Measurements from ENCODE around the gene CROCC.

CROCC gene

DNA sequence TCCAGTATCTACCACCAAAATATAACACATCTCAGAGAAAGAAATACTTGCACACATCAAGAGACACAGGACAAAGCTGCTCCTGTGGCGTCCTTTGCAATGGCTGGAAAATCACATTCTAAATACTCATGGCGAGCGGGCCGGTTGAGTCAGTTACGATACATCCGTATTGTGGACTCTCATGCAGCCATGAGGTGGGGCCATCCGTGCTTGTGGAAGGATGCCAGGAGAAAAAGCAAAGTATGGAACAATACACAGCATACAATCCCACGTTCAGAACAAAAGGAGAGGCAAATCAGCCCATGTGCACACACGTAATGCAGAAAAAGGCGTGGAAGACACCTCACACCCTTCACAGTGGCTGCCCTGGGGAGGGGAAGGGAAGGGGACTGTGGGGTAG is 76.9 kb downstream of the CROCC start:
- in situ Hi-C loops (cut with MboI; ENCODE audit: low sequenced_read_pairs, unreplicated experiment) = no loop called here
- no peak for DNase-seq (ENCODE audit: low spot score)
- TF ChIP-seq, protein P1, sequence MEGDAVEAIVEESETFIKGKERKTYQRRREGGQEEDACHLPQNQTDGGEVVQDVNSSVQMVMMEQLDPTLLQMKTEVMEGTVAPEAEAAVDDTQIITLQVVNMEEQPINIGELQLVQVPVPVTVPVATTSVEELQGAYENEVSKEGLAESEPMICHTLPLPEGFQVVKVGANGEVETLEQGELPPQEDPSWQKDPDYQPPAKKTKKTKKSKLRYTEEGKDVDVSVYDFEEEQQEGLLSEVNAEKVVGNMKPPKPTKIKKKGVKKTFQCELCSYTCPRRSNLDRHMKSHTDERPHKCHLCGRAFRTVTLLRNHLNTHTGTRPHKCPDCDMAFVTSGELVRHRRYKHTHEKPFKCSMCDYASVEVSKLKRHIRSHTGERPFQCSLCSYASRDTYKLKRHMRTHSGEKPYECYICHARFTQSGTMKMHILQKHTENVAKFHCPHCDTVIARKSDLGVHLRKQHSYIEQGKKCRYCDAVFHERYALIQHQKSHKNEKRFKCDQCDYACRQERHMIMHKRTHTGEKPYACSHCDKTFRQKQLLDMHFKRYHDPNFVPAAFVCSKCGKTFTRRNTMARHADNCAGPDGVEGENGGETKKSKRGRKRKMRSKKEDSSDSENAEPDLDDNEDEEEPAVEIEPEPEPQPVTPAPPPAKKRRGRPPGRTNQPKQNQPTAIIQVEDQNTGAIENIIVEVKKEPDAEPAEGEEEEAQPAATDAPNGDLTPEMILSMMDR (IDR thresholded peaks at IDR 0.05; ENCODE audit: borderline replicate concordance, control extremely low read depth, extremely low read depth, insufficient read depth, missing control alignments) = no peak

GRCh38 chr1:16999863-17000262 is 78.1 kb downstream of the CROCC start:
- DNase-seq (ENCODE audit: low spot score) = no peak
- in situ Hi-C loops (cut with MboI; ENCODE audit: low sequenced_read_pairs, unreplicated experiment) = no loop called here
- TF ChIP-seq, protein P1 (IDR thresholded peaks at IDR 0.05; ENCODE audit: borderline replicate concordance, control extremely low read depth, extremely low read depth, insufficient read depth, missing control alignments) = no peak

DNA sequence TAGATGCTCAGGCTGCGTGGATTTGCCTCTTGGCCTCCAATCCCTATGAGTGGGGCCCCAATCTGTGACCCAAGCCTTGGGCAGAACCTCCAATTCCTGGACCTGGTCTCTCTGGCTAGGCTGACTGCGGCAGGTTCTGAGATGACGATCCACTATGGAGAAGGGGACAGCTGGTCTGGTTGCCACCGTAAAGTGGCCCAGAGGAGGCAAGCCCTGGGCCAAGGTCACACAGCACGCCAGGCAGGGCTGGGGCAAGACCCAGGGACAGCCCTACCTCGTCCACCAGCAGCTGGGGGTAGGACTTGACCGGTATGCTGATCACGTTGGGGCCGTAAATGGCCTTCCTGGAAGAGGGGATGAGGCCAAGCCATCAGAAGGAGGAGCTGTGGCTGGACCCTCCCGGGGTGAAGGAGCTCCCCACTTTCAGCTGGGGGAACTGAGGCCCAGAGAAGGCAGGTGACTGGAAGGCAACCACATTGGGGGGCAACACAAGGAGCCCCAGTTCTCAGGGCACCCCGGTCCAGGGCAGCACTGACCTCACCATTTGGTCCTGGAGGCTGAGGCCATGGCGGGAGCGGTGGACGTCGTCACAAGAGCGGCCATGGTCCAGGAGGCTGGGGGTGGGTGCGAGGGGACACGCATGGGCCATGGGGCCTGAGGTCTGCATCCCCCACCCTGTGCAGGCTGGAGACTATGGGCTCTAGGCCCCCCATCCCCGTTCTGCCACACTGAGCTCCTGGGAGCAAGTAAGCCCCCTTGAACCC is 80.2 kb downstream of the CROCC start:
- TF ChIP-seq, protein P1 (IDR thresholded peaks at IDR 0.05; ENCODE audit: borderline replicate concordance, control extremely low read depth, extremely low read depth, insufficient read depth, missing control alignments) = no peak
- no peak for DNase-seq (ENCODE audit: low spot score)
- in situ Hi-C loops (cut with MboI; ENCODE audit: low sequenced_read_pairs, unreplicated experiment) = no loop called here

- TF ChIP-seq, protein P1 (IDR thresholded peaks at IDR 0.05; ENCODE audit: borderline replicate concordance, control extremely low read depth, extremely low read depth, insufficient read depth, missing control alignments) = no peak
- DNase-seq (ENCODE audit: low spot score) = no peak
- in situ Hi-C loops (cut with MboI; ENCODE audit: low sequenced_read_pairs, unreplicated experiment) = no loop called here
These were observed 80.8 kb downstream of the CROCC start for GRCh38 chr1:17002524-17002902.

GRCh38 chr1:17004466-17005364 is 83.0 kb downstream of the CROCC start:
- peak; percentile 32 for DNase-seq (ENCODE audit: low spot score)
- TF ChIP-seq, protein P1 (IDR thresholded peaks at IDR 0.05; ENCODE audit: borderline replicate concordance, control extremely low read depth, extremely low read depth, insufficient read depth, missing control alignments) = no peak
- in situ Hi-C loops (cut with MboI; ENCODE audit: low sequenced_read_pairs, unreplicated experiment) = no loop called here

GRCh38 chr1:17005365-17005740 is 83.6 kb downstream of the CROCC start:
- no peak for DNase-seq (ENCODE audit: low spot score)
- TF ChIP-seq, protein P1 (IDR thresholded peaks at IDR 0.05; ENCODE audit: borderline replicate concordance, control extremely low read depth, extremely low read depth, insufficient read depth, missing control alignments) = no peak
- in situ Hi-C loops (cut with MboI; ENCODE audit: low sequenced_read_pairs, unreplicated experiment) = no loop called here

Data from GM13976 (cell line).